ENCODE results near the gene TNNI3. TPM values are rescaled to one million over a fixed set of nuclear protein-coding genes. Genes with fewer than 3 reads are reported as not detected.

TNNI3 gene
- total and polyA plus RNA-seq, 2 donors from 2014 or later = 0.41 to 1.7 TPM

DNA sequence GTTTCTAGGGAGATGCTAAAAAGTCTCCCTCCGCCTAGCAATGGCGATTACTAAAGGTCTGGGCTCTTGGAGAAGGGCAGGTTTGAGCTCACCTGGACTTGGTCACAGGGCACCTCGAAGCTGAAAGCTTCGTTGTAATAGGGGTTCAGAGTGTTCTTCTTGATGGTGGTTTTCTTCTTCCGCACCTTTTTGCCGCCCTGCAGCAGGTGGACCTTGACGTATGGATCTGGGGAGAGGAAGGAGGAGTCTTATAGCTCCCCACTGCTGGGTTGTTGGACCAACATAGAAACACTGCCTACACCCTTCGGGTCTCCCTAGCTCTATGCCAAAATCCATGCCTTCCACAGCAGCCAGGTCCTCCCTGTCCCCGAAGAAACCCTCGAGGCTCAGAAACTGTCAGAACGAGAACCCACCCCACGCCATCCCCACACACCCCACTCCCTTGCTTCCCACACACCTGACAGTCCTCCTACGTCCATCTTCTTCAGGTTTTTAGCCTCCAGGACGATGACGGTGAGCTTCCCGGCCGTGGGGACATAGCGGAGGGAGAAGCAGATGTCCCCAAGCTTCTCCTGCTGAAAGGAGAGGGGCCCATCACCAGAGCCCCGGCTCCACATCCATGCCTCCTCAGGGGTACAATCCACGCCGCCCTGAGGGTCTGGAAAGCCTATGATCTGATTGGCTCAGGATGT, 17.0 kb upstream of the TNNI3 start:
- no peak for FAIRE-seq
- Histone ChIP-seq H3K9ac (ENCODE audit: low read length in 3 of 3) (no peak overlapping the region), H3K27ac (ENCODE audit: low read depth in 2 of 2, low read length in 2 of 2) (no peak overlapping the region), H3K4me1 (ENCODE audit: control insufficient read depth in 2 of 3, insufficient read depth in 2 of 3, low read depth in 1 of 3, low read length in 3 of 3) (peaks cover 0 to 5% (median 0%) of the 10 kb centered on the region in 3 donors), H3K4me3 (ENCODE audit: low read length in 3 of 3) (no peak overlapping the region), H3K36me3 (ENCODE audit: control insufficient read depth in 2 of 3, insufficient read depth in 3 of 3, low read length in 3 of 3) (no peaks in the 10 kb centered on the region), H3K27me3 (ENCODE audit: control insufficient read depth, insufficient read depth, low read length) (peaks cover 19% of the 10 kb centered on the region), H3K9me3 (ENCODE audit: control insufficient read depth in 2 of 3, insufficient read depth in 1 of 3, low read length in 3 of 3) (no peaks in the 10 kb centered on the region)
- TF ChIP-seq, protein P1, sequence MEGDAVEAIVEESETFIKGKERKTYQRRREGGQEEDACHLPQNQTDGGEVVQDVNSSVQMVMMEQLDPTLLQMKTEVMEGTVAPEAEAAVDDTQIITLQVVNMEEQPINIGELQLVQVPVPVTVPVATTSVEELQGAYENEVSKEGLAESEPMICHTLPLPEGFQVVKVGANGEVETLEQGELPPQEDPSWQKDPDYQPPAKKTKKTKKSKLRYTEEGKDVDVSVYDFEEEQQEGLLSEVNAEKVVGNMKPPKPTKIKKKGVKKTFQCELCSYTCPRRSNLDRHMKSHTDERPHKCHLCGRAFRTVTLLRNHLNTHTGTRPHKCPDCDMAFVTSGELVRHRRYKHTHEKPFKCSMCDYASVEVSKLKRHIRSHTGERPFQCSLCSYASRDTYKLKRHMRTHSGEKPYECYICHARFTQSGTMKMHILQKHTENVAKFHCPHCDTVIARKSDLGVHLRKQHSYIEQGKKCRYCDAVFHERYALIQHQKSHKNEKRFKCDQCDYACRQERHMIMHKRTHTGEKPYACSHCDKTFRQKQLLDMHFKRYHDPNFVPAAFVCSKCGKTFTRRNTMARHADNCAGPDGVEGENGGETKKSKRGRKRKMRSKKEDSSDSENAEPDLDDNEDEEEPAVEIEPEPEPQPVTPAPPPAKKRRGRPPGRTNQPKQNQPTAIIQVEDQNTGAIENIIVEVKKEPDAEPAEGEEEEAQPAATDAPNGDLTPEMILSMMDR (IDR thresholded peaks at IDR 0.05; ENCODE audit: borderline replicate concordance, extremely low read depth, insufficient read depth) = no peak
- intact Hi-C loops (cut with DNase I) = no loop called here
- DNase-seq = no peak

DNA sequence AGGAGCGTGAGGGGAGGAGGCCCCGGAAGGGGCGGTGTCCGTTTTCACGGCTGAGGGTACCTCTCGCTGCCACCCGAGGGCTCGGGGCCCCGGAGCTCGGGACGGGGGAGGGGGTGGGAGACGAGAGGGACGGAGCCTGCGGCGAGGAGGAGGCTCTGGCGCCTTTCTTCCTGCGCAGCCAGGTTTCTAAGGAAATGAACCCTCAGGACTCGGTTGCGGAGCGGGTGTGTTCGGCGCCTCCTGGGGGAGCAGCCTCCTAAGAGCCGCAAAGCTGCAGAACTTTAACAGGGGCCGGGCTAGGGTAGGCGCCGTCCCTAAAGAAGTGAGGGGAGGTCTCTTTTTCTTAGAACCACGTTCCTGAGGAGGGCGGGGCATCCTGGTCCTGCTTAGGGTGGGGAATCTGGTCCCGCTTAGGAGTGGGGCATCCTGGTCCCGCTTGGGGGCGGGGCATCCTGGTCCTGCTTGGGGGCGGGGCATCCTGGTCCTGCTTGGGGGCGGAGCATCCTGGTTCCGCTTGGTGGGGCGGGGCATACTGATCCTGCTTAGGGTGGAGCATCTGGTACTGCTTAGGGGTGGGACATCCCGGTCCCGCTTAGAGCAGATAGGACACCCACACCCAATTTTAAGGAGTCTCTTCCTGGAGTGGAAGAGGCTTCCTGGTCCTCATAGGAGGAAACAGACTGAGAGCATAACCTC, 16.3 kb upstream of the TNNI3 start:
- intact Hi-C loops (cut with DNase I) = no loop called here
- Histone ChIP-seq H3K9me3 (ENCODE audit: control insufficient read depth in 2 of 3, insufficient read depth in 1 of 3, low read length in 3 of 3) (no peaks in the 10 kb centered on the region), H3K4me3 (ENCODE audit: low read length in 3 of 3) (no peak overlapping the region), H3K9ac (ENCODE audit: low read length in 3 of 3) (no peak overlapping the region), H3K36me3 (ENCODE audit: control insufficient read depth in 2 of 3, insufficient read depth in 3 of 3, low read length in 3 of 3) (no peaks in the 10 kb centered on the region), H3K27ac (ENCODE audit: low read depth in 2 of 2, low read length in 2 of 2) (no peak overlapping the region), H3K4me1 (ENCODE audit: control insufficient read depth in 2 of 3, insufficient read depth in 2 of 3, low read depth in 1 of 3, low read length in 3 of 3) (no peaks in the 10 kb centered on the region), H3K27me3 (ENCODE audit: control insufficient read depth, insufficient read depth, low read length) (peaks cover 19% of the 10 kb centered on the region)
- no peak for FAIRE-seq
- peak in 4 of 5 donors; percentile 48 to 83 (median 59) for DNase-seq
- TF ChIP-seq, protein P1 (IDR thresholded peaks at IDR 0.05; ENCODE audit: borderline replicate concordance, extremely low read depth, insufficient read depth) = no peak

DNA sequence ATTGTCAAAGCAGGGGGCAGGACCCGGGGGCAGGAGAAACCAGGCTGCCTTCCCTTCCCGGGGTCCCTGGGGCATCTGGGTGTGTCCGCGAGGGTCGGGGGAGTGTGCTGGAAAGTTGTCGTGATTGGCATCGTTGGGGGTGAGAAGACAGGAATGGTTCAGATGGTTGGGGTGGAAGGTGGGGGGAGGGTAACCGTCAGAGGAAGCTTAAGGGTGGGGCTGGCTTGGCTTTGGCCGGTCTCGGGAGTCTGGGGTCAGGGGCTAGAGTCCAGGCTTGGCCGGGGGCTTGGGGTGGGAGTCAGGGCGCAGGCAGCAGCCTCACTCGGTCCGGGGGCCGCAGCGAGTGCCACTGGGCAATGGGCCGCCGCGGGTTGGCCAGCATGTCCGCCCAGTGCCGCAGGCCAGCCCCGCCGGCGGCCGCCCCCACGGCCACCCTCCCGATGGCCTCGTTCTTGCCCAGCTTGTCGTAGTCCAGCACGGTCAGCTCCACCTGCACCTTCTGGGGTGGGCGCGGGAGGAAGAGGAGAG, 15.7 kb upstream of the TNNI3 start:
- Histone ChIP-seq H3K4me1 (ENCODE audit: control insufficient read depth in 2 of 3, insufficient read depth in 2 of 3, low read depth in 1 of 3, low read length in 3 of 3) (no peaks in the 10 kb centered on the region), H3K36me3 (ENCODE audit: control insufficient read depth in 2 of 3, insufficient read depth in 3 of 3, low read length in 3 of 3) (no peaks in the 10 kb centered on the region), H3K27me3 (ENCODE audit: control insufficient read depth, insufficient read depth, low read length) (peaks cover 19% of the 10 kb centered on the region), H3K4me3 (ENCODE audit: low read length in 3 of 3) (no peak overlapping the region), H3K9me3 (ENCODE audit: control insufficient read depth in 2 of 3, insufficient read depth in 1 of 3, low read length in 3 of 3) (no peaks in the 10 kb centered on the region), H3K9ac (ENCODE audit: low read length in 3 of 3) (no peak overlapping the region), H3K27ac (ENCODE audit: low read depth in 2 of 2, low read length in 2 of 2) (no peak overlapping the region)
- intact Hi-C loops (cut with DNase I) = no loop called here
- DNase-seq (peak in 1 of 5 donors; percentile 67), FAIRE-seq (no peak)
- TF ChIP-seq, protein P1 (IDR thresholded peaks at IDR 0.05; ENCODE audit: borderline replicate concordance, extremely low read depth, insufficient read depth) = no peak
